Measurements from ENCODE around the gene FAM131C. TPM values are rescaled to one million over a fixed set of nuclear protein-coding genes. Genes with fewer than 3 reads are reported as not detected.
A peak's percentile ranks its signal among the peaks of the same experiment; 100 is the strongest.

FAM131C gene
- total RNA-seq, 1 donor from 2014 or later = 1.1 TPM

- TF ChIP-seq CTCF (IDR thresholded peaks at IDR 0.05; ENCODE audit: partially characterized antibody, unreplicated experiment) = no peak
- no peaks in the 10 kb centered on the region for H3K36me3 Mint-ChIP-seq (ENCODE audit: unreplicated experiment)
- peaks cover 15% of the 10 kb centered on the region for H3K4me1 Mint-ChIP-seq (ENCODE audit: low read depth, unreplicated experiment)
- DNase-seq = no peak
- H3K27ac Mint-ChIP-seq (ENCODE audit: unreplicated experiment) = no peak overlapping the region
- peaks cover 8% of the 10 kb centered on the region for H3K9me3 Mint-ChIP-seq (ENCODE audit: unreplicated experiment)
- H3K4me3 Mint-ChIP-seq (ENCODE audit: unreplicated experiment) = peak overlapping the region; percentile 65
- peaks cover 4% of the 10 kb centered on the region for H3K27me3 Mint-ChIP-seq (ENCODE audit: unreplicated experiment)
Observed at GRCh38 chr1:16014509-16015482, 58.7 kb downstream of the FAM131C start.

GRCh38 chr1:16013908-16014258 is 59.6 kb downstream of the FAM131C start:
- H3K36me3 Mint-ChIP-seq (ENCODE audit: unreplicated experiment) = no peaks in the 10 kb centered on the region
- H3K4me3 Mint-ChIP-seq (ENCODE audit: unreplicated experiment) = no peak overlapping the region
- no peak for TF ChIP-seq CTCF (IDR thresholded peaks at IDR 0.05; ENCODE audit: partially characterized antibody, unreplicated experiment)
- H3K27ac Mint-ChIP-seq (ENCODE audit: unreplicated experiment) = no peak overlapping the region
- peaks cover 9% of the 10 kb centered on the region for H3K4me1 Mint-ChIP-seq (ENCODE audit: low read depth, unreplicated experiment)
- H3K9me3 Mint-ChIP-seq (ENCODE audit: unreplicated experiment) = peaks cover 11% of the 10 kb centered on the region
- no peak for DNase-seq
- peaks cover 4% of the 10 kb centered on the region for H3K27me3 Mint-ChIP-seq (ENCODE audit: unreplicated experiment)

GRCh38 chr1:16013220-16013907 is 60.1 kb downstream of the FAM131C start:
- DNase-seq = no peak
- H3K4me1 Mint-ChIP-seq (ENCODE audit: low read depth, unreplicated experiment) = peaks cover 5% of the 10 kb centered on the region
- H3K27ac Mint-ChIP-seq (ENCODE audit: unreplicated experiment) = no peak overlapping the region
- H3K27me3 Mint-ChIP-seq (ENCODE audit: unreplicated experiment) = peaks cover 7% of the 10 kb centered on the region
- no peak overlapping the region for H3K4me3 Mint-ChIP-seq (ENCODE audit: unreplicated experiment)
- H3K36me3 Mint-ChIP-seq (ENCODE audit: unreplicated experiment) = no peaks in the 10 kb centered on the region
- TF ChIP-seq CTCF (IDR thresholded peaks at IDR 0.05; ENCODE audit: partially characterized antibody, unreplicated experiment) = no peak
- H3K9me3 Mint-ChIP-seq (ENCODE audit: unreplicated experiment) = peaks cover 11% of the 10 kb centered on the region

- Mint-ChIP-seq H3K36me3 (ENCODE audit: unreplicated experiment) (no peaks in the 10 kb centered on the region), H3K27me3 (ENCODE audit: unreplicated experiment) (peaks cover 5% of the 10 kb centered on the region), H3K9me3 (ENCODE audit: unreplicated experiment) (peaks cover 7% of the 10 kb centered on the region), H3K4me1 (ENCODE audit: low read depth, unreplicated experiment) (peaks cover 1% of the 10 kb centered on the region), H3K4me3 (ENCODE audit: unreplicated experiment) (no peak overlapping the region), H3K27ac (ENCODE audit: unreplicated experiment) (no peak overlapping the region)
- no peak for DNase-seq
- TF ChIP-seq CTCF (IDR thresholded peaks at IDR 0.05; ENCODE audit: partially characterized antibody, unreplicated experiment) = no peak
Observed at GRCh38 chr1:16012590-16013219, 60.7 kb downstream of the FAM131C start.
